Tibial nerve (tissue), 4 donors: ENCODE data around the gene ASTN2.

ENCODE experiments used
- EP300 ChIP-seq, 2 donors: sonication (generic); formaldehyde crosslinking; IDR thresholded peaks; one replicate each; pipeline ENCODE4 v1.6.1; 2017; ENCODE audit warnings: antibody characterized with exemption in 2 of 2, mild to moderate bottlenecking in 1 of 2
- TF ChIP-seq, protein P1 (sequence below), 5 experiments: fragments of 200-600 bp in 3 of 5; fragments of 450-650 bp in 2 of 5; sonication (generic) in 3 of 5; IDR thresholded peaks; one replicate each; pipeline ENCODE4 v1.5.1; 2016 to 2019; ENCODE audit warnings: antibody characterized with exemption in 5 of 5, mild to moderate bottlenecking in 3 of 5, moderate library complexity in 2 of 5

DNA sequence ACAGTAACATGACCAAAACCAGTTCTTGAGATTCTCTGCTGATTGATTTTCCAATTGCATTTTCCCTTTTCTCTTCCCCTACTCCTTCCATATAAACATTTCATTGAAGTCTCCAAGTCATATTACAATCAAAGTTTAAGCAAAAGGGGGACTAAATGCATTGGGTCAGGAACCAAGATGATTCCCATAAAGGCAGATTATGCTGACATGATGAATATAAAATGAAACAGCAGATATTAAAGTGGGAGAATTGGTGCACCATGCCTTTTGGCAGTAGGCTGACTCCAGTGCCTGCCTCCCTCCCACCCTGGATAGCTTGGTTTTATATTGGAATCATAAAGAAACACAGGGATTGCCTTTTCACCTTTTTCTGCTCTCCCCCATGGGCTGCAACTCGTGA, 118.4 kb downstream of the ASTN2 start:
- TF ChIP-seq, protein P1, sequence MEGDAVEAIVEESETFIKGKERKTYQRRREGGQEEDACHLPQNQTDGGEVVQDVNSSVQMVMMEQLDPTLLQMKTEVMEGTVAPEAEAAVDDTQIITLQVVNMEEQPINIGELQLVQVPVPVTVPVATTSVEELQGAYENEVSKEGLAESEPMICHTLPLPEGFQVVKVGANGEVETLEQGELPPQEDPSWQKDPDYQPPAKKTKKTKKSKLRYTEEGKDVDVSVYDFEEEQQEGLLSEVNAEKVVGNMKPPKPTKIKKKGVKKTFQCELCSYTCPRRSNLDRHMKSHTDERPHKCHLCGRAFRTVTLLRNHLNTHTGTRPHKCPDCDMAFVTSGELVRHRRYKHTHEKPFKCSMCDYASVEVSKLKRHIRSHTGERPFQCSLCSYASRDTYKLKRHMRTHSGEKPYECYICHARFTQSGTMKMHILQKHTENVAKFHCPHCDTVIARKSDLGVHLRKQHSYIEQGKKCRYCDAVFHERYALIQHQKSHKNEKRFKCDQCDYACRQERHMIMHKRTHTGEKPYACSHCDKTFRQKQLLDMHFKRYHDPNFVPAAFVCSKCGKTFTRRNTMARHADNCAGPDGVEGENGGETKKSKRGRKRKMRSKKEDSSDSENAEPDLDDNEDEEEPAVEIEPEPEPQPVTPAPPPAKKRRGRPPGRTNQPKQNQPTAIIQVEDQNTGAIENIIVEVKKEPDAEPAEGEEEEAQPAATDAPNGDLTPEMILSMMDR (IDR thresholded peaks at IDR 0.05): no peak
- no peak for TF ChIP-seq EP300 (IDR thresholded peaks at IDR 0.05)
